Osteoblast (primary cell): ENCODE data around the gene MOCOS. TPM values are rescaled to one million over a fixed set of nuclear protein-coding genes. Genes with fewer than 3 reads are reported as not detected.

Experiments used
- DNase-seq: peaks from one replicate; pipeline ENCODE4 v3.0.0; 2011; ENCODE audit warnings: low spot score, mixed read lengths; ENCODE audit not compliant: insufficient read length; ENCODE audit errors: missing footprints
- H2AFZ ChIP-seq: 2 replicates; pipeline ENCODE4 v1.6.0; 2011; ENCODE audit warnings: mild to moderate bottlenecking, low read length
- H3K27ac ChIP-seq: 2 replicates; pipeline ENCODE4 v1.5.1; 2011; ENCODE audit warnings: mild to moderate bottlenecking, low read depth, low read length, moderate library complexity
- H3K27me3 ChIP-seq: 2 replicates; pipeline ENCODE4 v1.6.0; 2012; ENCODE audit warnings: mild to moderate bottlenecking, control low read depth, inconsistent platforms, low read length, moderate library complexity; ENCODE audit not compliant: insufficient read depth
- H3K36me3 ChIP-seq: 2 replicates; pipeline ENCODE4 v1.5.1; 2011; ENCODE audit warnings: mild to moderate bottlenecking, low read length, control low read depth, moderate library complexity; ENCODE audit not compliant: insufficient read depth
- H3K4me1 ChIP-seq: 2 replicates; pipeline ENCODE4 v1.5.1; 2011; ENCODE audit warnings: mild to moderate bottlenecking, low read length, control low read depth, moderate library complexity; ENCODE audit not compliant: insufficient read depth
- H3K4me2 ChIP-seq: 2 replicates; pipeline ENCODE4 v1.6.0; 2011; ENCODE audit warnings: mild to moderate bottlenecking, low read length; ENCODE audit not compliant: insufficient read depth
- H3K4me3 ChIP-seq: fragments of 200-600 bp; sonication (generic); 3 replicates; pipeline ENCODE4 v1.5.1; 2012; ENCODE audit warnings: mild to moderate bottlenecking, low read length, inconsistent platforms; ENCODE audit not compliant: insufficient read depth
- H3K79me2 ChIP-seq: 2 replicates; pipeline ENCODE4 v1.6.0; 2012; ENCODE audit warnings: mild to moderate bottlenecking, low read length, control low read depth, inconsistent platforms; ENCODE audit not compliant: insufficient read depth
- H3K9me3 ChIP-seq: 2 replicates; pipeline ENCODE4 v1.5.1; 2011; ENCODE audit warnings: low read depth, low read length, control low read depth
- H4K20me1 ChIP-seq: 2 replicates; pipeline ENCODE4 v1.6.0; 2012; ENCODE audit warnings: mild to moderate bottlenecking, low read length, control low read depth; ENCODE audit not compliant: insufficient read depth
- CTCF ChIP-seq: IDR thresholded peaks from 2 replicates; pipeline ENCODE4 v1.5.1; 2011; ENCODE audit warnings: mild to moderate bottlenecking, low read depth, low read length, moderate library complexity; ENCODE audit errors: extremely low read depth
- total RNA-seq: library from RNA; depleted of rRNA; stranded (reverse); fragments of >200 nt; gene quantifications from 2 replicates; pipeline ENCODE4 v1.2.3, GENCODE V29; 2012

Gene MOCOS
- total RNA-seq, 1 donor = 19.9 TPM

GRCh38 chr18:36191286-36191685 lies 4.0 kb downstream of the MOCOS start:
- Histone ChIP-seq H3K4me1 (peaks cover 3% of the 10 kb centered on the region), H3K27ac (no peak overlapping the region), H3K9me3 (no peaks in the 10 kb centered on the region), H4K20me1 (no peaks in the 10 kb centered on the region), H3K79me2 (peaks cover 9% of the 10 kb centered on the region), H3K27me3 (no peaks in the 10 kb centered on the region), H3K4me3 (no peak overlapping the region), H3K36me3 (no peaks in the 10 kb centered on the region), H3K4me2 (no peak overlapping the region), H2AFZ (no peak overlapping the region)
- no peak for TF ChIP-seq CTCF
- no peak for DNase-seq

- H3K27ac ChIP-seq = no peak overlapping the region
- no peaks in the 10 kb centered on the region for H3K9me3 ChIP-seq
- no peak overlapping the region for H3K4me3 ChIP-seq
- no peak for TF ChIP-seq CTCF
- H3K79me2 ChIP-seq = peaks cover 9% of the 10 kb centered on the region
- H3K4me2 ChIP-seq = no peak overlapping the region
- no peak for DNase-seq
- no peaks in the 10 kb centered on the region for H3K27me3 ChIP-seq
- no peaks in the 10 kb centered on the region for H3K36me3 ChIP-seq
- H3K4me1 ChIP-seq = peaks cover 3% of the 10 kb centered on the region
- no peaks in the 10 kb centered on the region for H4K20me1 ChIP-seq
- no peak overlapping the region for H2AFZ ChIP-seq
Measured at GRCh38 chr18:36191711-36192110, 4.4 kb downstream of the MOCOS start.

- H3K27me3 ChIP-seq = no peaks in the 10 kb centered on the region
- no peak overlapping the region for H3K4me2 ChIP-seq
- no peak overlapping the region for H3K27ac ChIP-seq
- no peak overlapping the region for H2AFZ ChIP-seq
- no peaks in the 10 kb centered on the region for H4K20me1 ChIP-seq
- peaks cover 3% of the 10 kb centered on the region for H3K79me2 ChIP-seq
- TF ChIP-seq CTCF = no peak
- H3K4me1 ChIP-seq = no peaks in the 10 kb centered on the region
- no peaks in the 10 kb centered on the region for H3K9me3 ChIP-seq
- H3K4me3 ChIP-seq = no peak overlapping the region
- no peak for DNase-seq
- H3K36me3 ChIP-seq = no peaks in the 10 kb centered on the region
Measured at GRCh38 chr18:36194600-36195315, 7.5 kb downstream of the MOCOS start.

- Histone ChIP-seq H3K9me3 (no peaks in the 10 kb centered on the region), H3K36me3 (no peaks in the 10 kb centered on the region), H3K4me3 (no peak overlapping the region), H3K4me2 (no peak overlapping the region), H3K79me2 (no peaks in the 10 kb centered on the region), H3K4me1 (no peaks in the 10 kb centered on the region), H3K27ac (no peak overlapping the region), H3K27me3 (no peaks in the 10 kb centered on the region), H4K20me1 (no peaks in the 10 kb centered on the region), H2AFZ (no peak overlapping the region)
- DNase-seq = no peak
- no peak for TF ChIP-seq CTCF
Measured at GRCh38 chr18:36195427-36196122, 8.3 kb downstream of the MOCOS start.
